RPMI7951 (cell line): ENCODE results near the gene KLHL25. TPM values are rescaled to one million over a fixed set of nuclear protein-coding genes. Genes with fewer than 3 reads are reported as not detected.
"Not testable (repeated sequence)": the region's sequence is repeated elsewhere in the genome, so short reads cannot be mapped to it uniquely, and the experiment has no call there.

Experiments
- DNase-seq: peaks from one replicate; pipeline ENCODE4 v3.0.0-alpha.2; 2012; ENCODE audit warnings: low read depth
- total RNA-seq: library from RNA; depleted of rRNA; stranded (reverse); fragments of >200 nt; shearing (Covaris generic); gene quantifications from 2 replicates; pipeline ENCODE4 v1.2.3, GENCODE V29; 2014

Gene KLHL25
- total RNA-seq, 1 experiment from 2014 or later, result 4.1 TPM

- DNase-seq, result no peak
Measured at GRCh38 chr15:85804481-85805170, 9.9 kb upstream of the KLHL25 start.

DNA sequence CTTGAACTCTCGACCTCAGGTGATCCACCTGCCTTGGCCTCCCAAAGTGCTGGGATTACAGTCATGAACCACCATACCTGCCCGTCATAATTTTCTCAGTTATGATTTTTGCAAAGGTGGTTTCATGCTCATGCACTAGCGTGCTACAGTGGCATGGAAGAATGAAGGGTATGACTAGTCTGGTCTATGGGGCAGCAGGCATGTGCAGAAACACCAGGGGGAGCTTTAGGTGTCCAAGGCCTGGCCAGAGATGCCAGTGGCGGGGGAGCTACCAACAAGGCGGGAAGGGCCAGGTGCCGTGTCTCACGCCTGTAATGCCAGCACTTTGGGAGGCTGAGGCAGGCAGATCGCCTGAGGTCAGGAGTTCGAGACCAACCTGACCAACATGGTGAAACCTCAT, 7.9 kb upstream of the KLHL25 start:
- DNase-seq, result peak; percentile 19

- peak; percentile 88 for DNase-seq
Measured at GRCh38 chr15:85800478-85801123, 5.9 kb upstream of the KLHL25 start.

GRCh38 chr15:85796371-85796770, 1.6 kb upstream of the KLHL25 start:
- DNase-seq, result not testable (repeated sequence)

DNA sequence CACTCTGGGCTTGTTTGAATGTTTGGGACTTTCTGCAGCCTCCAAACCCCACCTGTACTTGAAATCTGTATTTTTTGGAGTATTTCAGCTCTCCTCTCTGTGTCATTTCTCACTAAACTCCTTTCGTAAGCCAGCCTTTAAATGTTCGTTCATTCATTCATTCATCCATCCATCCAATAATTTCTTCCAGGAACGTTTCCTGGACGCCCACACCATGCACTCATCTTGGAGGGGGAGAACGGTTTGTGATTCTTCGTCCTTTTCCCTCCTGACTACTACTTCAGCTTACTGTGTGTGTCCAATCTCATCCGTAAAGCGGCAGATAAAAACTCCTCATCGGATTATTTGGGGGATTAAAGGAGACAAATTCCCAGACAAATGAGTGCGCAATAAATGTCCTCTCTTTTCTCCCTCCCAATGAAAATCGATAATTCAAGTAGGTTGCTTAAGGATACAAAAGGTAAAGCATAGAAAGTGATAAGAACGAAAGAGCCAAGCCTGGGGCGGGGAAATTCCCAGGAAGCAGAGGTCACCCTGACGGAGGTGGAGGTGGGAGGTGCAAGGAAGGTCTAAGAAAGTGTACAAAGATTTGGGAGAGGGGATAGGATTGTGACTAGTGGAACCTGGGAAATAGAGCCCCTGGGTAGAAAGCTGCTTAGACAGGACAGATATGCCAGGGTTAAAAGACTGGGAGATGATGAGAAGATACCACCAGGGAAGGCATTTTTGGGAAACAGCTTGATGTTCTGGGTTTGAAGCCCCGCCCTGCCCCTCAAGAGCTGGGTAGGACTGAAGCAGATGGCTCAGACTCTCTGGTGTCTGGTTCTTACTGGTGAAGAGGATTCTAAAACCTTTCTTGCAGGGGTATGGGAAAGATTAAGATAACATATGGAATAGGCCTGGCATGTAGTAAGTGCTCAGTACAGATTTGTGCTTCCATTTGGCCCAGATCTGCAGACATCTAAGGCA, 896 bp upstream of the KLHL25 start:
- DNase-seq, result no peak

- peak; percentile 27 for DNase-seq
Measured at GRCh38 chr15:85793641-85794597, 806 bp downstream of the KLHL25 start.

- DNase-seq, result peak; percentile 13
Measured at GRCh38 chr15:85792912-85793590, 1.7 kb downstream of the KLHL25 start.

DNA sequence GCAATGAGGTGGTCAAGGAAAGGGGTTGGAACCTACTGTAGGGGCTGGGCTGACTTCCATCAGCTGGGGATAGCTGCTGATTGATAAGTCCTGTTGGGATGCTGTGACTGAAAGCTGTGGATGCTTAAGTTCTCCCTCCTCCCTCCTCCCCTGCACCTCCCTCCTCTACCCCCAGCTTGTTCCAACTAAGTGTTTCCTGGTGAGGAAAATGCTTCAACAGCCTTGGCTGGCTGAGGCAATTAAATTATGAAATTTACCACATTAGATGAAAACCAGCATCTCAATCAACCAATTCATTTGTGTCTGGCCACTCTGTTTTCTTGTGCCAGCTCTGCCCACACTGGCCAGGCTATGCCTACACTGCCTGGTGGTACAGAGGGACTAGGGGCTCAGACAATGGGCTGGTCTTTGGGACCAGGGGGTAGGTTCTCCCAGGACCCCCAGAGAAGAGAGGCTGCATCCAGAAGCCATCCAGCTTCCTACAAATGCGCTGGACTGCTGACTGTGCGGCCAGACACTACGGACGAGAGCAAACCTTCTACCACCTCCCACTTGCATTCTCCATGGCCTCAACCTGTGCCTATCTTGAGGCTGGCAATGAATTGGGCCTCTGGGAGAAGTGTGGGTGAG, 2.5 kb downstream of the KLHL25 start:
- no peak for DNase-seq

DNA sequence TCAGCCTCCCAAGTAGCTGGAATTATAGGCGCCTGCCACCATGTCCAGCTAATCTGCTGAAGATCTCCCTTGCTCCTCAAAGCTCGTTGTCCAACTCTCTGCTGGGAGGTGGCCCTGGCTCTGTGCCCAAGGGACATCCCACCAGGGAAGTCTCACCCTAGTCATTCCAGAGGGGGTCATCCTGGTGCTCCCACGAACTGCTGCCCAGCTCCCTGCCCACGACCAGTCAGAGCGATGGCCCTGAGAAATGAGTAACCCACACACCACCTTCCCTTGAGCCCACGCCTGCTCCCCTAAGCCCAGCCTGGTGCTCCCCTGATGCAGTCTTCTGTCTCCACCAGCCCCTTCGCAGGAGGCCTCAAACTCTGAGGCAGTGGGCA, 5.2 kb downstream of the KLHL25 start:
- no peak for DNase-seq

- no peak for DNase-seq
Measured at GRCh38 chr15:85788771-85789495, 5.8 kb downstream of the KLHL25 start.

- DNase-seq, result no peak
Measured at GRCh38 chr15:85786781-85787114, 8.0 kb downstream of the KLHL25 start.

DNA sequence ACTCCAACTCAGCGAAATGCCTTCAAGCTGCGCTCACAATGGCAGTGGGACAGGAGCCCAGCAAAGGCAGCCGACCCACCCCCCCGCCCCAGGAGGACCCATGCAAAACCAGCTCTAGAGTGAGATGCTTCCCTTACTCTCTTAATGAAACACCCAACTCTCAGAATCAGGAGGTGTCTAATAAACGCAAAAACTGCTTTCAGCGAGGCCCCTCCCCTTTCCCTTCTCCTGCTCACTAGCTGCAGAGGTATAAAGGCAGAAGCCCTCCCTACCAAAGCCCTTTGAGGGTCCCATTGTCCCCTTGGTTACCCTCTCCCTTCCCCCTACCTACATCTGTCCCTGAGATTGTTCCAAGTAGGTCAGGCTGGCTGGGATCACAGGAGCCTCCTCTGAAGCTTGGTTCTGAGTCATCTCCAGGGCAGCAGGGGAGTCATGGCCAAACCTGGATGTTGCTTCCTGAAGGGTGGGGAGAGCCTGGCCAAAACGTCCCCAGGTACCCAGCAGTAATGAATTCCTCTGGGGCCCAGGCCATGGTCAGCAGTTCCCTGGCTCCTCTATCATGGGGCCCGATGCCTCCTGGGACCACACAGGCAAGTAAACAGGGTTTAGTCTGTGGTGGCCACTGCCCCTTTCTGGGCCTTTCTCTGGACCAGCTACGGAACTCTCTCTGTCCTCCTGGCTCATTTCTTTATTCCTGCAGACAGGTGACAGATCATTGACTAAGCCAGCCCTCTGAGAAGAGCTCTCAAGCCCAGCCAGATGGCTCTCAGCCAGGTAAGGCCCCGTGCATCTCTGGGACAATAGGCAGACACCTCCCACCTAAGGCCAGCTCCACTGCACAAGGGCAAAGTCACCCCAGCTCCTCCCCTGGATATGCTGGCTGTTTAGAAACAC, 8.6 kb downstream of the KLHL25 start:
- DNase-seq, result peak; percentile 48

- DNase-seq, result no peak
Measured at GRCh38 chr15:85782064-85782463, 12.7 kb downstream of the KLHL25 start.

- DNase-seq, result no peak
Measured at GRCh38 chr15:85781099-85781498, 13.6 kb downstream of the KLHL25 start.

GRCh38 chr15:85780225-85780985, 14.3 kb downstream of the KLHL25 start:
- no peak for DNase-seq

GRCh38 chr15:85779249-85779648, 15.5 kb downstream of the KLHL25 start:
- no peak for DNase-seq

DNA sequence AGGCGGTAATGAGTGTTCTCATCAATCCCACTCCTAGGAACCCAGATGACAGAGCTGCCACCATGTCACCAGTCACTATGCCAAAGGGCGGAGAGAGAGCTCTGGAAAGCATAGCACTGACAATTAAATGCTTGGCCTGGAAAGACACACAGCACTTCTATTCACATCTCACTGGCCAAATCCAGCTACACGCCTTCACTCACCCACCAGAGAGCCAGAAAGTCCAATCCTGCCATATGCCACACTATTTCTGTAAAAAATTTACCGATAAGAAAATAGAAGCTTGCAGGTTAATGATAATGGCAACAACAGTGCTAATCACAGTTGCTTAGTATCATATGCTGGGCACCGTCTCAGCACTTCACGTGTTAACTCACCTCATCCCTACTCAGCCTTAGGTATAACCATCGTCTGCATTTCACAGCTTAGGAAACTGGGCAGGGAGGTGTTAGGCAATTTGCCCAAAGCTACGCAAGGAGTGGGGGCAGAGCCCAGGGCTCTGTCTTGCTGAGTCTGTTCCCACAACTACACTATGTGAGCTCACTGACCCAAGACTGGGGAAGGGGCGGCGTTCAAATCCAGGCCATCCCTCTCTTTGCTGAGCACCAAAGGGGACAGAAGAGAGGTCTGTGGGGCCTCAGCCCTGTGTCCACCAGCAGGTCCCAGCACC, 16.5 kb downstream of the KLHL25 start:
- no peak for DNase-seq
